Measurements from ENCODE around the gene PCLO. TPM values are rescaled to one million over a fixed set of nuclear protein-coding genes. Genes with fewer than 3 reads are reported as not detected.

PCLO gene
- polyA plus RNA-seq, 1 donor: 0.29 TPM

GRCh38 chr7:82841828-82842227 lies 320.9 kb downstream of the PCLO start:
- no peak for DNase-seq (ENCODE audit: low read depth)

- DNase-seq (ENCODE audit: low read depth): no peak
Measured at GRCh38 chr7:82840061-82840460, 322.6 kb downstream of the PCLO start.

DNA sequence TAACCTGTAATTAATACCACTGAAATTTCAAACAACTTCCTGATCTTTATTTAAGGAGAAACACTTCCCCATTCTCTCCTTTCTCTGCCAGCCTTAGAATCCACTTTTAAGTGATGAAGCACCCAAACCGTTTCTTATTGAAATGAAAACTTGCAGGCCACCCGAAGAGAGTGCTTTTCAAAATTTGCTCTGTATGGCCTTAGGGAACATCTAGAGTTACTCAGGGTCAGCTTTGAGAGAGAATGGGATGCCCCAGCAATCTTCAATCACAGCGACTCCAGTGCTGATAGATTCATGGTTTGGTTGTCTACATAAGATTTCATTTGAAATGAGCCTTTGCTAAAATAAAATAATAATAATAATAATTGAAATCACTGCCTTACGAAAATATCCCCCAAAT lies 323.1 kb downstream of the PCLO start:
- no peak for DNase-seq (ENCODE audit: low read depth)

DNA sequence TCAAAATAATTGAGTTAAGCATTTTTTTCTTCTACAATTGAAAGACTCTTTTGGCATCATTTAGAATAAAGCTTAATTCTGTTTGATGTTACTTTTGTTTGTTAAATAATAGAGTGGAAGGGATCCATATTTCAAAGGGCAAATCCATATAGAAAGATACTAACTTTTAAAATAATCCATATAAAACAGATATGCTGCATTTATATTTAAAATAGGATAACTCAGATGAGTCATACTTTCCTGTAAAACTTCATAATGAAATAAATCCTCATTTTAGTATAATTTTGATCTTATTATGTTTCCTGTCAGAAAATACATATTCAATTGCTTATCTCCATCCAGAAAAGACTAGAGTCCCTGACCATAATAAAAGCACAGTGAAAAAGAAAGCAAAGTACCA lies 323.6 kb downstream of the PCLO start:
- DNase-seq (ENCODE audit: low read depth): no peak

DNA sequence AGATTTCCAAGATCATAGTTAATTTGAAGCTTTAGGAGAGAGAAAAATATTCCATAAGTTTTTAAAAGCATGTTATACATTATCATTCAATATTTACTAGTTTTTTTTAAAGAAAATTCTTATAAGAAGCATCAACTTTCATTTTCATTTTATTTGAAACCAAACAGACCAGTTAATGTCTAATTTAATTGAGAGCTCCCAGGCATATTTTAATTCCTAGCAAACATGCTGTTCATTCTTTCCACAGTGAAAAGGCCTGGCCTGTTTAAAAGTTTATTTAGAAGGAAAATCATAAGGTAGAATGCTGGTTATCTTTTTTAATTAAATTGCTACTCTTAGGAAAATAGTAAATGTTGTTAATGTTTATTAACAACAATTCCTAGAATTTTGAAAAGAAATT lies 324.4 kb downstream of the PCLO start:
- no peak for DNase-seq (ENCODE audit: low read depth)

DNA sequence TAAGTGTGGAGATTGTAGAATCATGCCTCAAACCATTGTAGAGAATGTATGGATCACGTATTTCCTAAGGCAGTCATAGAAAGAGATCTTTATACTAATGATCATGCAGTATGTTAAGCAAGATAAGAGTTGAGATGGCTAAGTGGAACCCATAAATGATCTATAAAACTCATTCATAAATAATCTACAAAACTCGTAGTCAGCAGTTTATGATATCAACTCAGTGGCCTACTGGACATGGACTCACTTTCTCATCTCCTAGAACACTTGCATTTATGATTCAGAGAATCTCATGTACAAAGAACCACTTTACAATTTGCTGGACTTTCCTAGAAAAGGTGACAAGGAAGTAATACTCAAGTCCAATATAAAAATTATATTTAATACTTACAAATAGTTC lies 339.6 kb downstream of the PCLO start:
- no peak for DNase-seq (ENCODE audit: low read depth)

- DNase-seq (ENCODE audit: low read depth): no peak
Measured at GRCh38 chr7:82821037-82821436, 341.6 kb downstream of the PCLO start.

GRCh38 chr7:82818171-82818570 lies 344.5 kb downstream of the PCLO start:
- DNase-seq (ENCODE audit: low read depth): no peak

DNA sequence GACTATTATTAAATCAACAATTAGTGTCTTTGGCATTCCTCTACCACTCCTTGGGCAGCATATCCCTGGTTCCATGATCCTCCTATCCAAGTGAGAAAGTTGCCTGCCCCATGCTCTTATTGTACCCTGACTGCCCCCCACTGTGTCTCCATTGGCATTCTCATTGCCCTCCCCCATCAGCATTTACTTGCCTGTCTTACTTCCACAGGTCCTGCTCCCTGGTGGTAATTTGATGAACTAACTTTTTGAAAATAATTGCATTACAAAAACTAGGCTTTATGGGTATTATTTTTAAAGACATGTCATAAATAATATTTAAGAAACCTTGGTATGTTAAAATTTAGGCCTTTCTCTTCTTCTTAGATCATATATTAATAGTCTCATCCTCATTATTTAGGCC lies 346.4 kb downstream of the PCLO start:
- DNase-seq (ENCODE audit: low read depth): no peak

- peak; percentile 35 for DNase-seq (ENCODE audit: low read depth)
Measured at GRCh38 chr7:82810558-82811259, 352.0 kb downstream of the PCLO start.

GRCh38 chr7:82808633-82809032 lies 354.1 kb downstream of the PCLO start:
- no peak for DNase-seq (ENCODE audit: low read depth)

- DNase-seq (ENCODE audit: low read depth): no peak
Measured at GRCh38 chr7:82805527-82805960, 357.1 kb downstream of the PCLO start.

- DNase-seq (ENCODE audit: low read depth): no peak
Measured at GRCh38 chr7:82803411-82803810, 359.3 kb downstream of the PCLO start.

- DNase-seq (ENCODE audit: low read depth): no peak
Measured at GRCh38 chr7:82789883-82790609, 372.6 kb downstream of the PCLO start.

DNA sequence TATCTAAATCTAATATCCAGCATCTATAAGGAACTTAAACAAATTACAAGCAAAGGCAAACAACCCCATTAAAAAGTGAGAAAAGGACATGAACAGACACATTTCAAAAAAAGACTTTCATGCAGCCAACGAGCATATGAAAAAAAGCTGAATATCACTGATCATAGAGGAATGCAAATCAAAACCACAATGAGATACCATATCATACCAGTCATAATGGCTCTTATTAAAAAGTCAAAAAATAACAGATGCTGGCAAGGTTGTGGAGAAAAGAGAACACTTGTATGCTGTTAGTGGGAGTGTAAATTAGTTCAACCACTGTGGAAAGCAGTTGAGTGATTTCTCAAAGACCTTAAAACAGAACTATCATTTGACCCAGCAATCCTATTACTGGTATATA lies 384.7 kb downstream of the PCLO start:
- no peak for DNase-seq (ENCODE audit: low read depth)

DNA sequence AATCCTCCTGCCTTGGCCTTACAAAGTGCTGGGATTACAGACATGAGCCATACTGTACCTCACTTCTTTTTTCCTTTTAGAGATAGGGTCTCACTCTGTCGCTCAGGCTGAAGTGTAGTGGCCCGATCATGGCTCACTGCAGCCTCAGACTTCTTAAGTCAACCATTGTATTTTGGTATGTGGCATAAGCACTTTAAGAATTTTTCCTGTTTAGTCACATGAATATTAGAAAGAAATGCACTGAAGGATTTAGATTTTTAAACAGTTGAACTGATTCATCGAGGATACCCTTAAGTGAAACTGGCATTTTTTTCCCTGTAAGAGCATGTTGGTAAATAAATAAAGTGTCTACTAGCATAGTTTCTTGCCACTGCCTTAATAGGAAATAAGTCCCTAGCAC lies 399.8 kb downstream of the PCLO start:
- no peak for DNase-seq (ENCODE audit: low read depth)

DNA sequence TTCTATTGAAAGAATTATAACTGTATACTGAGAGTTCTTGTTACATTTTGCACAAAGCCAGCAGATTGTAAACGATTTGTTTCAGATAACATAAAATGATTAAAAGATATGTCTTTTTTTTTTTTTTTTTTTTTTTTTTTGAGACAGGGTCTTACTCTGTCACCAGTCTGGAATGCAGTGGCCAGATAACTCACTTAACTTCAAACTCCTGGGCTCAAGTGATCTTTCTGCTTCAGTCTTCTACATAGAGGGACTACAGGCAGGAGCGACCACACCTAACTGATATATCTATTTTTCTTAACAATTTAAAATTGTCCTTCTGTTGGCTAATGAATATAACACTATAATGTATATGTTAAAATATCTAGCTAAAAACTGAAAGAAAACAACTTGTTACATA lies 401.9 kb downstream of the PCLO start:
- no peak for DNase-seq (ENCODE audit: low read depth)

DNA sequence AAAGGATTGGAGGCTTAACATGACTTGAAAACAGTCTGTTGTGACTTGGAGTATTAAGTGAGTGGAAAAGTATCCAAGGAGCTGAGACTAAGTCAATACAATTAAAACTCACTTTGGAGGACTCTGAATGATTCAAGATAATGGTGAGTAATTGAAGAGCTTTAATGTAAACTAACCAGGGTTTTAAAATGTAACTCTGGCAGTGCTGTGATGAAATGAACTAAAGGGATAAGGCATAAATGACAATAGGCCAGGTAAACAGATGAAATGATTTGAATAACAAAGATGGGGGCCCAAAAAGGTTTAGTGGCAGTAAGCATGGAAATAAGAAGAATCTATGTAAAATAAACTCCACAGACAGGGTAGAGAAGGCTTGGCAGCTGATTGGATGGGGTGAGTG lies 402.6 kb downstream of the PCLO start:
- no peak for DNase-seq (ENCODE audit: low read depth)

DNA sequence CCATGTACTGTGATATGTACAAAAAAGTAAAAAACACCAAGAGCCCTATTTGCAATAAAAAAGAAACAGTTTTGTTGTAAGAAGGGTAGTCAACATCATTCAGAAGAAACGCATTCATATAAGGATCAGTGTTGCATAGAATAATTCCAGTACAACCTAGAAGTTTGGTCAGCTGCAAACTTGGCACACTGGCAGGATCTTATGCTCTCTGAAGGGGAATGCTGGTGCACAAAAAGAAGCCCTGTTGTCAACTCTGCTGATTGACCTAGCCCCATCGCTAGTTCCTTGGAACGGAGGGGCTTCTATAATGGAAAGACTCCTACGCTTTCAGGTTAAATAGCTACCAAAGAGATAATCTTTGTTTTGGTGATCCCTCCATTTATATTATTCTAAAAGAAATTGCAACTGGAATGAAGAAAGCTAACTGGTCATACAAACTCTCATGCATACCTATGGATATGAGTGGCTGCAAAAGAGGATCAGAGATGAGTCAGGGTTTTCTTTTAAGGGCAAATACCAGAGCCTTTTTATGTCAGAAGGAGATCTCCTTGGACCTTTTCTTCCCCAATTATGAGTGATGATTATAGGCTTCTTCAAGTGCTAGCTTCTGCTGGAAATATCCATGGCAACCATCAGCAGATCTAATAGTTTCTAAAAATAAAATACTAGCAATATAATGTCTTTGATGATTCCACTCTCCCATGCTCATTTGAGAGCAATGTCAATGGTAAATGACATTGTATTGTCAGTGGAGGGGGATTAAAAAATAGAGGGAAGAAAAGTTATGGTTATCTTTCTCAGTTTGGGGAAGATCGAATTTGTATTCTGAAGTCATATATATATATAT lies 406.8 kb downstream of the PCLO start:
- no peak for DNase-seq (ENCODE audit: low read depth)

DNA sequence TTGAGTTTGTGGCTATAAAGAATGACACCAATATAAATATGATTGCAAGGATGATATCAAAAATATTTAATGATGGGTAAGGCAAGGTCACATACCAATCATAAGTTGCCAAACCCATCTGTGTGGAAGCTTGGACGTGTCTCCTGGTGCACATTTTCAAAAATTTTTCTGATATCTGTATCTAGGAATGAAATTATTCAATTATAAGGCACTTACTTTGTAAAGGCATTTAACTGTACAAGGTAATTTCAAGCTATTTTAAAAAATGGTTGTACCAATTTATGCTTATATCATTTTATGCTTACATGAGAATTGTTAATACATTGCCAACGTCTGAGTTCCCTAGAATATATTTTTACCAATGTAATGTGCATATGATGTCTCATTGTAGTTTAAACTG lies 412.7 kb downstream of the PCLO start:
- DNase-seq (ENCODE audit: low read depth): no peak

GRCh38 chr7:82745820-82746219 lies 416.9 kb downstream of the PCLO start:
- DNase-seq (ENCODE audit: low read depth): no peak

DNA sequence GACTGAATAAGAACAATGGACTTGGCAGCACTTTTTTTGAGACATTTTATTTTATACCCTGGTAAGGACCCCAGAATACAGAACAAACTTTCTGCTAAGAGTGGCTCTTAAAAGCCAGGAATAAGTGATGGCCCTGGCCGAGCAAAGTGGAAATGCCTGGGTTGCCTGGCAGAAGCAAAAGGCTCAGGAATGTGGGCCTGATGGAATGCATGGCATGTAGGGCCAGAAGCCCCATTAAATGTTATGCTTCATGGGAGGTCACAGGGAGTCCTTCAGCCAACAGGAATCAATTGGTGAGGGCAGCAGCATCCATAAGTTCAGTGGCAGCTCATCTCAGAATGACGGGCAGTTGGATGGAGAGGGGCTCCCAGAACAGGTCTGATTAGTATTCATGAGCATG lies 417.6 kb downstream of the PCLO start:
- DNase-seq (ENCODE audit: low read depth): no peak

DNA sequence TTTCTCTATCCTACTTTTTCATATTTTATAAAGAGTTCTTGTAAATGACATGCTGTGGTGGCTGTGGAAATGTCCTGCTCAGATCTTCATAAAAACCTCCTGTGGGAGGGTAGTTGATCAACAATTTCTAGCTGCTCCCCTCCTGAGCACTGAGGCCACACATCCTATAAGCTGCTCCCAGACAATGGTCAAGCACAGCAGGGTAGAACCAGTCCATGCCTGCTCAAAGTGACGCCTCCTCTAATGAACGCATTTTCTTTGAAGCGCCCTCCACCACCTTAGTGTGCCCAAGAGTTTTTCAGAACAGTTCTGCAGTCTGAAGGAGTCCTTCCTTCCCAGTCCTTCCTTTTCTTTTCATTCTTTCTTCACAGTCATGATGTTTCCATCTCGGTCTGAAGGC lies 420.5 kb downstream of the PCLO start:
- DNase-seq (ENCODE audit: low read depth): no peak
